HL-60 (cell line): ENCODE measurements around the gene PITPNC1.
"Not testable (repeated sequence)": the region's sequence is repeated elsewhere in the genome, so short reads cannot be mapped to it uniquely, and the experiment has no call there.

Experiments
- DNase-seq, 2 experiments: peaks; one replicate each; pipeline ENCODE4 v3.0.0-alpha.2; 2010 to 2020; ENCODE audit warnings: low read depth in 1 of 2, low spot score in 1 of 2
- H3K27ac ChIP-seq: fragments of 250-450 bp; sonication (Bioruptor Pico); replicated peaks from 2 replicates; pipeline ENCODE4 v1.5.1; 2020; ENCODE audit warnings: mild to moderate bottlenecking, moderate library complexity
- H3K27me3 ChIP-seq: fragments of 250-450 bp; sonication (Bioruptor Pico); 2 replicates; pipeline ENCODE4 v1.5.1; 2021; ENCODE audit warnings: mild to moderate bottlenecking, moderate library complexity; ENCODE audit not compliant: insufficient read depth, poor library complexity, severe bottlenecking
- H3K4me3 ChIP-seq: replicated peaks from 2 replicates; pipeline ENCODE4 v1.5.1; 2011; ENCODE audit warnings: mild to moderate bottlenecking, control low read depth, low read length; ENCODE audit not compliant: insufficient read depth
- CTCF ChIP-seq: IDR thresholded peaks from one replicate; pipeline ENCODE4 v1.5.1; 2011; ENCODE audit warnings: low read length, control low read depth, inconsistent platforms; ENCODE audit not compliant: insufficient read depth
- GABPA ChIP-seq: IDR thresholded peaks from 2 replicates; pipeline ENCODE4 v1.6.1; 2012; ENCODE audit warnings: low read depth
- POLR2AphosphoS5 ChIP-seq: IDR thresholded peaks from 2 replicates; pipeline ENCODE4 v1.6.1; 2012; ENCODE audit warnings: low read depth
- SPI1 ChIP-seq: IDR thresholded peaks from 2 replicates; pipeline ENCODE4 v1.6.1; 2012; ENCODE audit warnings: low read depth, mild to moderate bottlenecking, borderline replicate concordance
- TF ChIP-seq, protein P1 (sequence below): IDR thresholded peaks from 2 replicates; pipeline ENCODE4 v1.6.1; 2012; ENCODE audit warnings: low read depth; ENCODE audit not compliant: insufficient replicate concordance

Gene PITPNC1

DNA sequence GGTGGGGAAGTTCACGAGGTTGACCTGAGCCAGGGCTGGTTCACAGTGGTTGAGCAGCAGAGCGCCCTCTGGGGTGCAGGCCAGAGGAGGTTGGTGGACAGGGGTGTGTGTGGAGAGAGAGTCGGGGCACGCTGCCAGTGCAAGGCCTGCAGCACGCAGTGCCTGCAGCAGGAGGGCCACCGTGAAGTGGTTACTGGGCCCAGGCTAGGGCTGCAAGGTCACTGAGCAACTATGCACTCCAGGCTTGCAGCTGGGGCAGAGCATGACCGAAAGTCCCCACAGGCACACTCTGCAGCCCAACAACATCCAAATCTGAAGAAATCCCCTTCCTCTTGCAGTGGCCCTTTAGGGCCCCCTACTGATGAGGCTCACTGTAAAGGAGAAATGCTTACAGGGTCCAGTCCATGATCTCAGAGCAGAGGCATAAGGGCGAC is 251.5 kb downstream of the PITPNC1 start:
- no peak for DNase-seq
- Histone ChIP-seq H3K27ac (no peak overlapping the region), H3K27me3 (no peaks in the 10 kb centered on the region), H3K4me3 (no peak overlapping the region)
- no peak for TF ChIP-seq GABPA

DNA sequence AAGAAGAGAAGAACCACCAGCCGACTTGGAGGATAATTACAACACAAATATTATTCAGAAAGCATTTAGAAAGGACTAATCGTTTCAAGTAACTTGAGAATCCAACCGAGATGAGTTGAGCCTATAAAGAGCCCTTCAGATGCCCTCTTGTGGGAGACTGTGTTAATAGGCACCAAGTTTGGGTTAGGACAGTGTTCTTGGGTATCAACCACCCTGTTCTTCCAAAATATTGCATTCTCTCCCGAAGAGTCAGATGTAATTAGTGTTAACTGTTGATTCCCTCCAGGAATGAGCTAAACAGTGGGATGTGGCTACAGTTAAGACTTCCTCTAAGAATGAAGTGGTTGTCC is 252.9 kb downstream of the PITPNC1 start:
- DNase-seq, result peak in 1 of 2 experiments; percentile 16
- TF ChIP-seq, protein P1, sequence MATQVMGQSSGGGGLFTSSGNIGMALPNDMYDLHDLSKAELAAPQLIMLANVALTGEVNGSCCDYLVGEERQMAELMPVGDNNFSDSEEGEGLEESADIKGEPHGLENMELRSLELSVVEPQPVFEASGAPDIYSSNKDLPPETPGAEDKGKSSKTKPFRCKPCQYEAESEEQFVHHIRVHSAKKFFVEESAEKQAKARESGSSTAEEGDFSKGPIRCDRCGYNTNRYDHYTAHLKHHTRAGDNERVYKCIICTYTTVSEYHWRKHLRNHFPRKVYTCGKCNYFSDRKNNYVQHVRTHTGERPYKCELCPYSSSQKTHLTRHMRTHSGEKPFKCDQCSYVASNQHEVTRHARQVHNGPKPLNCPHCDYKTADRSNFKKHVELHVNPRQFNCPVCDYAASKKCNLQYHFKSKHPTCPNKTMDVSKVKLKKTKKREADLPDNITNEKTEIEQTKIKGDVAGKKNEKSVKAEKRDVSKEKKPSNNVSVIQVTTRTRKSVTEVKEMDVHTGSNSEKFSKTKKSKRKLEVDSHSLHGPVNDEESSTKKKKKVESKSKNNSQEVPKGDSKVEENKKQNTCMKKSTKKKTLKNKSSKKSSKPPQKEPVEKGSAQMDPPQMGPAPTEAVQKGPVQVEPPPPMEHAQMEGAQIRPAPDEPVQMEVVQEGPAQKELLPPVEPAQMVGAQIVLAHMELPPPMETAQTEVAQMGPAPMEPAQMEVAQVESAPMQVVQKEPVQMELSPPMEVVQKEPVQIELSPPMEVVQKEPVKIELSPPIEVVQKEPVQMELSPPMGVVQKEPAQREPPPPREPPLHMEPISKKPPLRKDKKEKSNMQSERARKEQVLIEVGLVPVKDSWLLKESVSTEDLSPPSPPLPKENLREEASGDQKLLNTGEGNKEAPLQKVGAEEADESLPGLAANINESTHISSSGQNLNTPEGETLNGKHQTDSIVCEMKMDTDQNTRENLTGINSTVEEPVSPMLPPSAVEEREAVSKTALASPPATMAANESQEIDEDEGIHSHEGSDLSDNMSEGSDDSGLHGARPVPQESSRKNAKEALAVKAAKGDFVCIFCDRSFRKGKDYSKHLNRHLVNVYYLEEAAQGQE, result no peak
- TF ChIP-seq POLR2AphosphoS5 (no peak), CTCF (peak; percentile 16), GABPA (no peak)
- no peak overlapping the region for H3K27ac ChIP-seq
- no peak overlapping the region for H3K4me3 ChIP-seq
- no peaks in the 10 kb centered on the region for H3K27me3 ChIP-seq

DNA sequence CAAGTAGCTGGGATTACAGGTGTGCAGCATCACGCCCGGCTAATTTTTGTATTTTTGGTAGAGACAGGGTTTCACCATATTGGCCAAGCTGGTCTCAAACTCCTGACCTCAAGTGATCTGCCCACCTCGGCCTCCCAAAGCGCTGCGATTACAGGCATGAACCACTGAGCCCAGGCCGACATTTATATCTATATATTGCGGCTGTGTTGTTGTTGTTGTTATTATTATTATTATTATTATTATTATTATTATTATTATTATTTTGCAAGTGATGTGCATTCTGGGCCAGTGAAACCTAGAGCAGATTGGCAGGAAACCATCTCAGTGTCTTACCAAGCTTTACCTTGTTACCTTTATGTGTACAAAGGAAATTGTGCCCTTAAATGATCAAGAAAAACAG is 253.8 kb downstream of the PITPNC1 start:
- H3K27me3 ChIP-seq, H3K27ac ChIP-seq, H3K4me3 ChIP-seq, DNase-seq: not testable (repeated sequence)

- no peak for DNase-seq
- Histone ChIP-seq H3K27ac (no peak overlapping the region), H3K4me3 (no peak overlapping the region), H3K27me3 (no peaks in the 10 kb centered on the region)
- TF ChIP-seq, protein P1, result no peak
- TF ChIP-seq SPI1, result no peak
- no peak for TF ChIP-seq GABPA
- TF ChIP-seq CTCF, result no peak
- TF ChIP-seq POLR2AphosphoS5, result no peak
These were observed 255.1 kb downstream of the PITPNC1 start for GRCh38 chr17:67632141-67632540.

GRCh38 chr17:67633751-67634211 is 256.7 kb downstream of the PITPNC1 start:
- TF ChIP-seq GABPA (no peak), POLR2AphosphoS5 (no peak)
- TF ChIP-seq, protein P1, result no peak
- Histone ChIP-seq H3K27me3 (no peaks in the 10 kb centered on the region), H3K4me3 (no peak overlapping the region), H3K27ac (no peak overlapping the region)
- no peak for DNase-seq
